Neural progenitor cell (in vitro differentiated cells): ENCODE data around the gene TFCP2L1. TPM values are rescaled to one million over a fixed set of nuclear protein-coding genes. Genes with fewer than 3 reads are reported as not detected.

Experiments used
- DNase-seq: peaks from one replicate; pipeline ENCODE4 v3.0.0-alpha.2; 2016; ENCODE audit warnings: low spot score
- H2AFZ ChIP-seq: fragments of 200-600 bp; sonication (generic); replicated peaks from 2 replicates; pipeline ENCODE4 v1.6.1; 2016; ENCODE audit warnings: antibody characterized with exemption
- H3F3A ChIP-seq: fragments of 200-600 bp; sonication (generic); 2 replicates; pipeline ENCODE4 v1.6.1; 2016; ENCODE audit warnings: antibody characterized with exemption, low read depth
- H3K27ac ChIP-seq: fragments of 200-600 bp; sonication (generic); 2 replicates; pipeline ENCODE4 v1.5.1; 2016; ENCODE audit warnings: mild to moderate bottlenecking
- H3K27me3 ChIP-seq: fragments of 200-600 bp; sonication (generic); 2 replicates; pipeline ENCODE4 v1.6.1; 2016; ENCODE audit warnings: mild to moderate bottlenecking, moderate library complexity
- H3K36me3 ChIP-seq: fragments of 200-600 bp; sonication (generic); 2 replicates; pipeline ENCODE4 v1.5.1; 2016
- H3K4me1 ChIP-seq: fragments of 200-600 bp; sonication (generic); 2 replicates; pipeline ENCODE4 v1.6.1; 2016; ENCODE audit warnings: mixed run types
- H3K4me2 ChIP-seq: fragments of 200-600 bp; sonication (generic); 2 replicates; pipeline ENCODE4 v1.6.1; 2016
- H3K4me3 ChIP-seq: fragments of 200-600 bp; sonication (generic); 2 replicates; pipeline ENCODE4 v1.5.1; 2016
- H3K79me2 ChIP-seq: fragments of 200-600 bp; sonication (generic); 2 replicates; pipeline ENCODE4 v1.6.1; 2016; ENCODE audit warnings: low read depth
- H3K9ac ChIP-seq: fragments of 200-600 bp; sonication (generic); 2 replicates; pipeline ENCODE4 v1.6.1; 2016
- H3K9me3 ChIP-seq: fragments of 200-600 bp; sonication (generic); 2 replicates; pipeline ENCODE4 v1.5.1; 2016; ENCODE audit warnings: low read depth
- H4K20me1 ChIP-seq: fragments of 200-600 bp; sonication (generic); 2 replicates; pipeline ENCODE4 v1.6.1; 2016; ENCODE audit warnings: low read depth
- H3K27ac Mint-ChIP-seq: 3 replicates; pipeline ENCODE4 v1.8.0; 2021; ENCODE audit warnings: mixed read lengths
- H3K27me3 Mint-ChIP-seq: 2 replicates; pipeline ENCODE4 v1.8.0; 2022; ENCODE audit warnings: low read depth, mild to moderate bottlenecking, inconsistent platforms, moderate library complexity, mixed read lengths; ENCODE audit not compliant: insufficient read depth
- H3K36me3 Mint-ChIP-seq: 3 replicates; pipeline ENCODE4 v1.8.0; 2021; ENCODE audit warnings: mixed read lengths
- H3K4me1 Mint-ChIP-seq: 3 replicates; pipeline ENCODE4 v1.8.0; 2021; ENCODE audit warnings: mixed read lengths
- H3K4me3 Mint-ChIP-seq: 3 replicates; pipeline ENCODE4 v1.8.0; 2021; ENCODE audit warnings: mild to moderate bottlenecking, moderate library complexity, mixed read lengths
- H3K9me3 Mint-ChIP-seq: 3 replicates; pipeline ENCODE4 v1.8.0; 2020; ENCODE audit warnings: mixed read lengths
- EZH2 ChIP-seq: fragments of 200-600 bp; sonication (generic); IDR thresholded peaks from 2 replicates; pipeline ENCODE4 v1.6.1; 2017; ENCODE audit warnings: antibody characterized with exemption, mild to moderate bottlenecking, moderate library complexity
- EZH2phosphoT487 ChIP-seq: fragments of 200-600 bp; sonication (generic); IDR thresholded peaks from 2 replicates; pipeline ENCODE4 v1.6.1; 2017; ENCODE audit warnings: antibody characterized with exemption
- total RNA-seq: library from RNA; depleted of rRNA; stranded (reverse); fragments of >200 nt; gene quantifications from 2 replicates; pipeline ENCODE4 v1.2.3, GENCODE V29; 2015; ENCODE audit warnings: low replicate concordance
- TF ChIP-seq, protein P1 (sequence below): fragments of 200-600 bp; sonication (generic); IDR thresholded peaks from 2 replicates; pipeline ENCODE4 v1.5.1; 2017; ENCODE audit warnings: antibody characterized with exemption, mild to moderate bottlenecking

Gene TFCP2L1
- total RNA-seq, 1 donor from 2014 or later: 0.04 TPM

DNA sequence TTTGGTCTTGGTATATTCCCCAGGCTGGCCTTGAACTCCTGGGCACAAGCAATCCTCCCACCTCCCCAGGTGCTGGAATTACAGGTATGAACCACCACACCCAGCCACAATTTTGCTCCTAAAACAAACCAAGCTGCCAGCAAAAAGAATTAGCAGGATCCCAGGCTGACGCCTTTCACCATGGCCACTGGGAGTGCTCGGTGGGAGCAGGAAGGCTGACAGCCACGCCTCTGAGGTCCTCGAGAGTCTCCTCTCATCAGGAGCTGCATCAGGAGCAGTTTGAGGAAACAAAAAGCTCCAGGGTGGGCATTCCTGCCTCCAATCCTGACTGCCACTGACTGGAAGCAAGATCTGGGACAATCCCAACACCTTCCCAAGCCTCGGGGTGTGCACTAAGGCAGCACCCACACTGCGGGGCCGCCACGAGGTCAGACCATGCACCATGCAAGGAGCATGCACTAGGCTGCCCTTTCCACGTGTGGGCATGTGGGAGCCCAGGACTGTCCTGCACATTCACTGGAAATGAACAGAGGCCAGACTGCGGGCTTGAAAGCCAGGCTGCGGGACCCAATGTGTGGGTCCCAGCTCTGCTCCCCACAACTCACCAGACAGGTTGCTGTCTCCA is 51.4 kb downstream of the TFCP2L1 start:
- Mint-ChIP-seq H3K27me3 (peaks cover 13% of the 10 kb centered on the region), H3K4me3 (no peak overlapping the region), H3K9me3 (no peaks in the 10 kb centered on the region), H3K36me3 (no peaks in the 10 kb centered on the region), H3K27ac (peak overlapping the region; percentile 15), H3K4me1 (peaks cover 23% of the 10 kb centered on the region)
- H3K9ac ChIP-seq: no peak overlapping the region
- no peak overlapping the region for H3K4me2 ChIP-seq
- H3K27ac ChIP-seq: no peak overlapping the region
- no peaks in the 10 kb centered on the region for H3K4me1 ChIP-seq
- no peaks in the 10 kb centered on the region for H3K79me2 ChIP-seq
- H2AFZ ChIP-seq: no peak overlapping the region
- H4K20me1 ChIP-seq: no peaks in the 10 kb centered on the region
- TF ChIP-seq EZH2phosphoT487 (no peak), EZH2 (no peak)
- TF ChIP-seq, protein P1, sequence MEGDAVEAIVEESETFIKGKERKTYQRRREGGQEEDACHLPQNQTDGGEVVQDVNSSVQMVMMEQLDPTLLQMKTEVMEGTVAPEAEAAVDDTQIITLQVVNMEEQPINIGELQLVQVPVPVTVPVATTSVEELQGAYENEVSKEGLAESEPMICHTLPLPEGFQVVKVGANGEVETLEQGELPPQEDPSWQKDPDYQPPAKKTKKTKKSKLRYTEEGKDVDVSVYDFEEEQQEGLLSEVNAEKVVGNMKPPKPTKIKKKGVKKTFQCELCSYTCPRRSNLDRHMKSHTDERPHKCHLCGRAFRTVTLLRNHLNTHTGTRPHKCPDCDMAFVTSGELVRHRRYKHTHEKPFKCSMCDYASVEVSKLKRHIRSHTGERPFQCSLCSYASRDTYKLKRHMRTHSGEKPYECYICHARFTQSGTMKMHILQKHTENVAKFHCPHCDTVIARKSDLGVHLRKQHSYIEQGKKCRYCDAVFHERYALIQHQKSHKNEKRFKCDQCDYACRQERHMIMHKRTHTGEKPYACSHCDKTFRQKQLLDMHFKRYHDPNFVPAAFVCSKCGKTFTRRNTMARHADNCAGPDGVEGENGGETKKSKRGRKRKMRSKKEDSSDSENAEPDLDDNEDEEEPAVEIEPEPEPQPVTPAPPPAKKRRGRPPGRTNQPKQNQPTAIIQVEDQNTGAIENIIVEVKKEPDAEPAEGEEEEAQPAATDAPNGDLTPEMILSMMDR: no peak
- DNase-seq: no peak
- no peaks in the 10 kb centered on the region for H3K36me3 ChIP-seq
- H3K27me3 ChIP-seq: no peaks in the 10 kb centered on the region
- H3K9me3 ChIP-seq: no peaks in the 10 kb centered on the region
- H3K4me3 ChIP-seq: no peak overlapping the region
- H3F3A ChIP-seq: no peaks in the 10 kb centered on the region

DNA sequence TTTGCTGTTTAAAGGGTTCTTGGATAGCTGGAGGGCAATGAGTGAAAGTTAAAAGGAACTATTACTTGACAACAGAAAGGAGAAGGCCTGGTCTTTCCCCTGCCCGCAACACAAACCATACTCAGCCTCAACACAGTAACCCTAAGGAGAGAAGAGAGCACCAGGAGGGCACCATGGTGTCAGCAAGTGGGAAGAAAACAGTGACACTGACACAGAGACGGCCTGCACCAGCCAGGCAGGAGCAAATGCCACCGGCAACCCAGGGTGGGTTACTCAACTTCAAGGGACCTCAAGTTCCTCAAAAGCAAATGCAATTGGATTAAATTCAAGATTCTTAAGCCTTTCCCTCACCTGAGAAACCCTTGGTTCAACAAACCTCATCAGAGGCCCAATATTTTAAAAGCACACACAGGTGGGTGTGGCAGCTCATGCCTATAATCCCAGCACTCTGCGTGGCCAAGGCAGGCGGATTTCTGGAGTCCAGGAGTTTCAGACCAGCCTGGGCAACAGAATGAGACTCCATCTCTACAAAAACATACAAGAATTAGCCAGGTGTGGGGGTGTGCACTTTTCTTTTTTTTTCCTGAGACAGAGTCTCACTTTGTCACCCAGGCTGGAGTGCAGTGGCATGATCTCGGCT is 52.3 kb downstream of the TFCP2L1 start:
- no peak overlapping the region for H3K9ac ChIP-seq
- H3K9me3 ChIP-seq: no peaks in the 10 kb centered on the region
- Mint-ChIP-seq H3K4me1 (peaks cover 27% of the 10 kb centered on the region), H3K36me3 (no peaks in the 10 kb centered on the region), H3K9me3 (no peaks in the 10 kb centered on the region), H3K4me3 (no peak overlapping the region), H3K27ac (no peak overlapping the region), H3K27me3 (peaks cover 13% of the 10 kb centered on the region)
- no peaks in the 10 kb centered on the region for H3K27me3 ChIP-seq
- no peaks in the 10 kb centered on the region for H3K36me3 ChIP-seq
- no peak overlapping the region for H3K4me2 ChIP-seq
- DNase-seq: no peak
- TF ChIP-seq EZH2 (no peak), EZH2phosphoT487 (no peak)
- TF ChIP-seq, protein P1: no peak
- no peak overlapping the region for H3K27ac ChIP-seq
- peaks cover 3% of the 10 kb centered on the region for H3K4me1 ChIP-seq
- H3F3A ChIP-seq: no peaks in the 10 kb centered on the region
- no peak overlapping the region for H3K4me3 ChIP-seq
- H3K79me2 ChIP-seq: no peaks in the 10 kb centered on the region
- H2AFZ ChIP-seq: no peak overlapping the region
- no peaks in the 10 kb centered on the region for H4K20me1 ChIP-seq

DNA sequence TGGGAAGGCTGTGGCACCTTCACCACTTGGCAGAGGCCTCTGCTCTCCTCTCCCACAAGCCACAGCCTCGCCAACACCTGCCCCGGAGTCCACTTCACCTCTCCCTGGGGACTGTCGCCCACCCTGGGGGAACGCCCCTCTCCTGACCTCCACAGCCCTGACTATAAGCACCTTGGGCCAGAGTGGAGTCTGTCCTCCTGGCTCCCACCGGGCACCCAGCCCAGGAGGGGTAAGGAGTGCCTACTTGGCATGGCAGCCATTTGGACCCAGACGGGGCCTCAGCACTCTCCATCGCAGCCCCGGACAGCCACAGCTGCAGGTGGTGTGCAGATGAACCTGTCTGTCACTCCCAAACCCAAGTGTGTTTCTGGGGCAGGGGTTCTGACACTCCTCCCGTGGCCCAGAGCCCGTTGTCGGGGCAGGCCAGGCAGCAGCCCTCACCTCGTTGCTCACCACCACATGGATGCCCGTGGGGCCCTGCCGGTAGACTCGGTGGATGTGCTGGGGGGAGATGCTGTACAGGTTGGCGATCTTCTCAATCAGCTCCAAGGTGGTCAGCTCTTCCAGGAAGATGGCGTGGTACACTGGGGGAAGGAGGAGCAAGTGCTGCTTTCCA is 53.5 kb downstream of the TFCP2L1 start:
- Mint-ChIP-seq H3K27me3 (peaks cover 15% of the 10 kb centered on the region), H3K4me1 (peaks cover 30% of the 10 kb centered on the region), H3K4me3 (no peak overlapping the region), H3K9me3 (no peaks in the 10 kb centered on the region), H3K36me3 (no peaks in the 10 kb centered on the region), H3K27ac (no peak overlapping the region)
- Histone ChIP-seq H2AFZ (no peak overlapping the region), H3K79me2 (no peaks in the 10 kb centered on the region), H3K9ac (no peak overlapping the region), H3K4me1 (peaks cover 4% of the 10 kb centered on the region), H3K36me3 (no peaks in the 10 kb centered on the region), H3K4me3 (no peak overlapping the region), H4K20me1 (no peaks in the 10 kb centered on the region), H3K9me3 (no peaks in the 10 kb centered on the region), H3F3A (no peaks in the 10 kb centered on the region), H3K27me3 (no peaks in the 10 kb centered on the region), H3K4me2 (no peak overlapping the region), H3K27ac (no peak overlapping the region)
- no peak for DNase-seq
- no peak for TF ChIP-seq EZH2
- TF ChIP-seq, protein P1: no peak
- TF ChIP-seq EZH2phosphoT487: no peak
